GM23338 (cell line): ENCODE measurements around the gene EAF2.

Experiments
- CREB1 ChIP-seq: fragments of 250-450 bp; sonication (Bioruptor Pico); IDR thresholded peaks from 2 replicates; pipeline ENCODE4 v1.5.0; 2020; ENCODE audit warnings: low read depth, mild to moderate bottlenecking, moderate library complexity
- CTCF ChIP-seq, 2 experiments: fragments of 200-600 bp in 1 of 2; sonication (generic) in 1 of 2; conservative IDR thresholded peaks; 2 replicates each; pipeline versions ENCODE4 v1.5.1 to v1.6.1; 2016 to 2017; ENCODE audit warnings: antibody characterized with exemption in 2 of 2, low read depth in 2 of 2, mild to moderate bottlenecking in 2 of 2, moderate library complexity in 1 of 2
- EZH2 ChIP-seq: fragments of 200-600 bp; sonication (generic); IDR thresholded peaks from one replicate; pipeline ENCODE4 v1.8.0; 2017; ENCODE audit warnings: antibody characterized with exemption, mild to moderate bottlenecking, low read depth; ENCODE audit not compliant: unreplicated experiment
- EZH2phosphoT487 ChIP-seq: fragments of 200-600 bp; sonication (generic); IDR thresholded peaks from one replicate; pipeline ENCODE4 v1.8.1; 2018; ENCODE audit warnings: antibody characterized with exemption; ENCODE audit not compliant: unreplicated experiment
- JUNB ChIP-seq: IDR thresholded peaks from one replicate; pipeline ENCODE4 v1.6.1; 2016; ENCODE audit warnings: antibody characterized with exemption; ENCODE audit not compliant: unreplicated experiment
- NANOG ChIP-seq: IDR thresholded peaks from 2 replicates; pipeline ENCODE4 v1.6.1; 2016; ENCODE audit warnings: antibody characterized with exemption, borderline replicate concordance
- POLR2AphosphoS5 ChIP-seq: IDR thresholded peaks from 2 replicates; pipeline ENCODE4 v1.6.1; 2016; ENCODE audit warnings: antibody characterized with exemption, low read depth
- REST ChIP-seq: IDR thresholded peaks from one replicate; pipeline ENCODE4 v1.6.1; 2018; ENCODE audit warnings: antibody characterized with exemption; ENCODE audit not compliant: unreplicated experiment
- STAT1 ChIP-seq: IDR thresholded peaks from one replicate; pipeline ENCODE4 v1.6.1; 2016; ENCODE audit warnings: antibody characterized with exemption; ENCODE audit not compliant: unreplicated experiment
- ZNF114 ChIP-seq: fragments of 250-450 bp; sonication (Bioruptor Pico); IDR thresholded peaks from 2 replicates; pipeline ENCODE4 v1.5.0; 2020; ENCODE audit warnings: mild to moderate bottlenecking, moderate library complexity
- ZNF331 ChIP-seq: fragments of 250-450 bp; sonication (Bioruptor Pico); IDR thresholded peaks from 2 replicates; pipeline ENCODE4 v1.5.0; 2020; ENCODE audit warnings: low read depth, mild to moderate bottlenecking, moderate library complexity
- TF ChIP-seq, protein P1 (sequence below): IDR thresholded peaks from 2 replicates; pipeline ENCODE4 v1.6.1; 2016; ENCODE audit warnings: antibody characterized with exemption

DNA sequence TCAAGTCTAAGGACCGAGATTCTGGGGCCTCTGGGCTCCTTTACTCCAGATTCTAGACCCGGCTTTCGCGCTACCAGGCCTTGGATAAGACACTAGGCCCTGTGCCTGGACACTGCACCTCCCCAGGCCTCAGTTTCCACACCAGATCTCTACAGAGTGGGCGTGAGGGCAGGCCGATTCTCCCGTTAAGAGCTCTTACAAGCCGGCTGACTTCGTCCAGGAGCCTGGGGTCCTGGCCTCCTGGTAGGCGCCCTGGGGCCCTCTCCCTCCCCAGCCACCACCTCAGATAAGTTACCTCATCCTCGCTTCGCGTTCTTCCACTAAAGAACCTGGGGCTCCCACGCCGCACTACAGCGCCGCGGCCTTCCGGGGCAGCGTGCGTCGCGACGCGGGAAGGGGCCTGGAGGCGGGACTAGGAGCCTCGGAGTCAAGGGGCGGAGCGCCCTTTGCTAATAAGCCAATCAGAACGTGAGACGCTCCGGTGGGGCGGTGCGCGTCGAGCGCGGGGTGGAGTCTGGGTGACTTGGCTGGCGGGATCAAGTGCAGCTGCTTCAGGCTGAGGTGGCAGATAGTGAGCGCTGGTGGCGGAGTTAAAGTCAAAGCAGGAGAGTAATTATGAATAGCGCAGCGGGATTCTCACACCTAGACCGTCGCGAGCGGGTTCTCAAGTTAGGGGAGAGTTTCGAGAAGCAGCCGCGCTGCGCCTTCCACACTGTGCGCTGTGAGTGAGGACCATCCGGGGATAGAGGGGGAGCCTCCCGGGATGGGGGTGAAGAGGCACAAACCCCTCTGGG, at the start of gene EAF2, which contains the start of gene IQCB1:
- TF ChIP-seq POLR2AphosphoS5 (peak; percentile 91), CTCF (conservative IDR thresholded peaks at IDR 0.05; ENCODE audit: low read depth in 2 of 2) (no peak), EZH2 (no peak), REST (no peak), JUNB (no peak), EZH2phosphoT487 (no peak), CREB1 (CRISPR knock-in tag) (peak; percentile 64; the same call in 1 of the 2 replicates), NANOG (no peak), ZNF114 (no peak), ZNF331 (CRISPR knock-in tag) (no peak), STAT1 (no peak)
- TF ChIP-seq, protein P1, sequence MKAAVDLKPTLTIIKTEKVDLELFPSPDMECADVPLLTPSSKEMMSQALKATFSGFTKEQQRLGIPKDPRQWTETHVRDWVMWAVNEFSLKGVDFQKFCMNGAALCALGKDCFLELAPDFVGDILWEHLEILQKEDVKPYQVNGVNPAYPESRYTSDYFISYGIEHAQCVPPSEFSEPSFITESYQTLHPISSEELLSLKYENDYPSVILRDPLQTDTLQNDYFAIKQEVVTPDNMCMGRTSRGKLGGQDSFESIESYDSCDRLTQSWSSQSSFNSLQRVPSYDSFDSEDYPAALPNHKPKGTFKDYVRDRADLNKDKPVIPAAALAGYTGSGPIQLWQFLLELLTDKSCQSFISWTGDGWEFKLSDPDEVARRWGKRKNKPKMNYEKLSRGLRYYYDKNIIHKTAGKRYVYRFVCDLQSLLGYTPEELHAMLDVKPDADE = no peak
